Measurements from ENCODE around the gene OSGIN1.

OSGIN1 gene

GRCh38 chr16:83920894-83921491 lies 32.0 kb upstream of the OSGIN1 start:
- ATAC-seq (no peak), DNase-seq (no peak)
- peaks cover 1% of the 10 kb centered on the region for H3K4me1 Mint-ChIP-seq
- H3K27ac Mint-ChIP-seq, result peak overlapping the region; percentile 18
- no peaks in the 10 kb centered on the region for H3K27me3 Mint-ChIP-seq
- no peaks in the 10 kb centered on the region for H3K9me3 Mint-ChIP-seq
- peaks cover 33% of the 10 kb centered on the region for H3K36me3 Mint-ChIP-seq (ENCODE audit: low read depth)
- H3K4me3 Mint-ChIP-seq, result no peak overlapping the region

GRCh38 chr16:83923581-83924365 lies 29.3 kb upstream of the OSGIN1 start:
- no peaks in the 10 kb centered on the region for H3K9me3 Mint-ChIP-seq
- peaks cover 14% of the 10 kb centered on the region for H3K36me3 Mint-ChIP-seq (ENCODE audit: low read depth)
- DNase-seq (no peak), ATAC-seq (no peak)
- no peaks in the 10 kb centered on the region for H3K4me1 Mint-ChIP-seq
- H3K4me3 Mint-ChIP-seq, result no peak overlapping the region
- no peak overlapping the region for H3K27ac Mint-ChIP-seq
- H3K27me3 Mint-ChIP-seq, result no peaks in the 10 kb centered on the region

- ATAC-seq, result no peak
- no peaks in the 10 kb centered on the region for H3K9me3 Mint-ChIP-seq
Observed at GRCh38 chr16:83924686-83925085, 28.4 kb upstream of the OSGIN1 start.

GRCh38 chr16:83925095-83925905 lies 27.7 kb upstream of the OSGIN1 start:
- ATAC-seq, result no peak
- Mint-ChIP-seq H3K27me3 (no peaks in the 10 kb centered on the region), H3K36me3 (ENCODE audit: low read depth) (peaks cover 3% of the 10 kb centered on the region), H3K4me1 (no peaks in the 10 kb centered on the region), H3K4me3 (no peak overlapping the region), H3K27ac (no peak overlapping the region), H3K9me3 (no peaks in the 10 kb centered on the region)
- DNase-seq, result no peak

More at GRCh38 chr16:83924686-83925085, 28.4 kb upstream of the OSGIN1 start:
- Mint-ChIP-seq H3K27me3 (no peaks in the 10 kb centered on the region), H3K27ac (no peak overlapping the region), H3K4me3 (no peak overlapping the region), H3K36me3 (ENCODE audit: low read depth) (peaks cover 6% of the 10 kb centered on the region), H3K4me1 (no peaks in the 10 kb centered on the region)
- DNase-seq, result no peak

GRCh38 chr16:83925957-83926725 lies 26.9 kb upstream of the OSGIN1 start:
- no peak overlapping the region for H3K4me3 Mint-ChIP-seq
- H3K4me1 Mint-ChIP-seq, result no peaks in the 10 kb centered on the region
- H3K27me3 Mint-ChIP-seq, result no peaks in the 10 kb centered on the region
- no peaks in the 10 kb centered on the region for H3K36me3 Mint-ChIP-seq (ENCODE audit: low read depth)
- no peaks in the 10 kb centered on the region for H3K9me3 Mint-ChIP-seq
- no peak for ATAC-seq
- no peak overlapping the region for H3K27ac Mint-ChIP-seq
- no peak for DNase-seq

GRCh38 chr16:83926726-83927397 lies 26.2 kb upstream of the OSGIN1 start:
- DNase-seq, result peak; percentile 81
- Mint-ChIP-seq H3K4me3 (no peak overlapping the region), H3K36me3 (ENCODE audit: low read depth) (no peaks in the 10 kb centered on the region), H3K4me1 (no peaks in the 10 kb centered on the region), H3K27me3 (no peaks in the 10 kb centered on the region), H3K27ac (no peak overlapping the region), H3K9me3 (no peaks in the 10 kb centered on the region)
- peak; percentile 66 for ATAC-seq

GRCh38 chr16:83928341-83929055 lies 24.5 kb upstream of the OSGIN1 start:
- no peak for DNase-seq
- H3K4me3 Mint-ChIP-seq, result no peak overlapping the region
- no peaks in the 10 kb centered on the region for H3K4me1 Mint-ChIP-seq
- H3K9me3 Mint-ChIP-seq, result no peaks in the 10 kb centered on the region
- ATAC-seq, result no peak
- H3K27me3 Mint-ChIP-seq, result no peaks in the 10 kb centered on the region
- H3K36me3 Mint-ChIP-seq (ENCODE audit: low read depth), result no peaks in the 10 kb centered on the region
- H3K27ac Mint-ChIP-seq, result no peak overlapping the region

- H3K4me1 Mint-ChIP-seq, result no peaks in the 10 kb centered on the region
- H3K9me3 Mint-ChIP-seq, result no peaks in the 10 kb centered on the region
- no peaks in the 10 kb centered on the region for H3K36me3 Mint-ChIP-seq (ENCODE audit: low read depth)
- H3K27ac Mint-ChIP-seq, result no peak overlapping the region
- no peak for DNase-seq
- no peak for ATAC-seq
- H3K27me3 Mint-ChIP-seq, result no peaks in the 10 kb centered on the region
- H3K4me3 Mint-ChIP-seq, result no peak overlapping the region
Observed at GRCh38 chr16:83929811-83930555, 23.1 kb upstream of the OSGIN1 start.

GRCh38 chr16:83930730-83931500 lies 22.1 kb upstream of the OSGIN1 start:
- H3K36me3 Mint-ChIP-seq (ENCODE audit: low read depth), result no peaks in the 10 kb centered on the region
- no peaks in the 10 kb centered on the region for H3K4me1 Mint-ChIP-seq
- DNase-seq (no peak), ATAC-seq (no peak)
- H3K27ac Mint-ChIP-seq, result no peak overlapping the region
- H3K4me3 Mint-ChIP-seq, result no peak overlapping the region
- H3K27me3 Mint-ChIP-seq, result no peaks in the 10 kb centered on the region
- no peaks in the 10 kb centered on the region for H3K9me3 Mint-ChIP-seq

GRCh38 chr16:83931556-83931955 lies 21.5 kb upstream of the OSGIN1 start:
- ATAC-seq (no peak), DNase-seq (no peak)
- no peaks in the 10 kb centered on the region for H3K9me3 Mint-ChIP-seq
- H3K27me3 Mint-ChIP-seq, result no peaks in the 10 kb centered on the region
- no peak overlapping the region for H3K27ac Mint-ChIP-seq
- H3K4me3 Mint-ChIP-seq, result no peak overlapping the region
- no peaks in the 10 kb centered on the region for H3K4me1 Mint-ChIP-seq
- no peaks in the 10 kb centered on the region for H3K36me3 Mint-ChIP-seq (ENCODE audit: low read depth)

- no peak overlapping the region for H3K27ac Mint-ChIP-seq
- no peaks in the 10 kb centered on the region for H3K27me3 Mint-ChIP-seq
- no peak for ATAC-seq
- no peak overlapping the region for H3K4me3 Mint-ChIP-seq
- no peaks in the 10 kb centered on the region for H3K36me3 Mint-ChIP-seq (ENCODE audit: low read depth)
- DNase-seq, result no peak
- no peaks in the 10 kb centered on the region for H3K9me3 Mint-ChIP-seq
- H3K4me1 Mint-ChIP-seq, result no peaks in the 10 kb centered on the region
Observed at GRCh38 chr16:83932304-83932703, 20.7 kb upstream of the OSGIN1 start.

- ATAC-seq (no peak), DNase-seq (no peak)
- Mint-ChIP-seq H3K36me3 (ENCODE audit: low read depth) (no peaks in the 10 kb centered on the region), H3K4me1 (no peaks in the 10 kb centered on the region), H3K9me3 (no peaks in the 10 kb centered on the region), H3K4me3 (no peak overlapping the region), H3K27me3 (no peaks in the 10 kb centered on the region), H3K27ac (no peak overlapping the region)
Observed at GRCh38 chr16:83932955-83933673, 19.9 kb upstream of the OSGIN1 start.

Measured in activated naive CD8-positive, alpha-beta T cell treated with anti-CD3 and anti-CD28 coated beads, Interleukin-2, amount 50 U/mL, for 24 hours (primary cell).